SK-N-SH (cell line): ENCODE data around the gene ACTR1A. TPM values are rescaled to one million over a fixed set of nuclear protein-coding genes. Genes with fewer than 3 reads are reported as not detected.

Source experiments
- CTCF ChIA-PET: fragments of 300-600, 350-600 bp; formaldehyde crosslinking; extraction: SDS; loops from one replicate; lab custom pipeline; 2021; lab: Yijun Ruan, JAX
- POLR2A ChIA-PET: fragments of 350-600 bp; sonication (Branson Sonifier 250); formaldehyde crosslinking; extraction: SDS; loops from one replicate; lab custom pipeline; 2020; ENCODE audit warnings: antibody characterized with exemption, inconsistent platforms; lab: Yijun Ruan, JAX
- DNase-seq: peaks from one replicate; pipeline ENCODE4 v3.0.0; 2012
- H2AFZ ChIP-seq: fragments of 200-600 bp; sonication (generic); 2 replicates; pipeline ENCODE4 v1.8.1; 2016; ENCODE audit warnings: antibody characterized with exemption, mild to moderate bottlenecking, low read depth
- H3F3A ChIP-seq: fragments of 200-600 bp; sonication (generic); replicated peaks from 2 replicates; pipeline ENCODE3; 2016; ENCODE audit warnings: antibody characterized with exemption, mild to moderate bottlenecking; ENCODE audit not compliant: insufficient read depth
- H3K27ac ChIP-seq, 2 experiments: fragments of 200-500 bp in 1 of 2; fragments of 200-600 bp in 1 of 2; sonication (Bioruptor generic) in 1 of 2; sonication (generic), shearing (Covaris generic) in 1 of 2; 2 replicates each; pipeline versions ENCODE4 v1.5.1 to v1.6.1; 2014 to 2016; ENCODE audit warnings: low read depth in 2 of 2, inconsistent platforms in 1 of 2, low read length in 1 of 2, mild to moderate bottlenecking in 1 of 2, mixed read lengths in 1 of 2
- H3K27me3 ChIP-seq: fragments of 200-600 bp; sonication (generic), shearing (Covaris generic); 2 replicates; pipeline ENCODE4 v1.6.1; 2016; ENCODE audit warnings: mixed run types; ENCODE audit not compliant: insufficient read depth
- H3K36me3 ChIP-seq, 2 experiments: fragments of 200-500 bp in 1 of 2; fragments of 200-600 bp in 1 of 2; sonication (Bioruptor generic) in 1 of 2; sonication (generic) in 1 of 2; replicated peaks in 1 of 2; 2 replicates each; pipeline versions ENCODE3 to v1.5.1; 2014 to 2016; ENCODE audit warnings: low read length in 1 of 2, mild to moderate bottlenecking in 1 of 2; ENCODE audit not compliant: insufficient read depth in 2 of 2, control insufficient read depth in 1 of 2
- H3K4me1 ChIP-seq, 2 experiments: fragments of 200-500 bp in 1 of 2; fragments of 200-600 bp in 1 of 2; sonication (Bioruptor generic) in 1 of 2; sonication (generic), shearing (Covaris generic) in 1 of 2; 2 replicates each; pipeline versions ENCODE4 v1.5.1 to v1.6.1; 2014 to 2016; ENCODE audit warnings: low read depth in 1 of 2, low read length in 1 of 2, mixed run types in 1 of 2; ENCODE audit not compliant: insufficient read depth in 2 of 2, control insufficient read depth in 1 of 2
- H3K4me2 ChIP-seq: fragments of 200-600 bp; sonication (generic), shearing (Covaris generic); 2 replicates; pipeline ENCODE4 v1.6.1; 2017; ENCODE audit warnings: mixed run types
- H3K4me3 ChIP-seq, 2 experiments: fragments of 200-500 bp in 1 of 2; fragments of 200-600 bp in 1 of 2; sonication (Bioruptor generic) in 1 of 2; sonication (generic), shearing (Covaris generic) in 1 of 2; 2 replicates each; pipeline versions ENCODE4 v1.5.1 to v1.8.1; 2014 to 2016; ENCODE audit warnings: low read depth in 2 of 2, inconsistent platforms in 1 of 2, low read length in 1 of 2, mild to moderate bottlenecking in 1 of 2, mixed read lengths in 1 of 2, moderate library complexity in 1 of 2
- H3K79me2 ChIP-seq: fragments of 200-600 bp; sonication (generic); 2 replicates; pipeline ENCODE4 v1.8.1; 2017; ENCODE audit warnings: mild to moderate bottlenecking; ENCODE audit not compliant: insufficient read depth
- H3K9ac ChIP-seq: fragments of 200-600 bp; sonication (generic); 2 replicates; pipeline ENCODE4 v1.6.1; 2017; ENCODE audit warnings: mixed run types
- H3K9me2 ChIP-seq: fragments of 200-600 bp; sonication (generic); 2 replicates; pipeline ENCODE4 v1.6.1; 2017; ENCODE audit warnings: mixed run types
- H3K9me3 ChIP-seq: fragments of 200-600 bp; sonication (generic); 2 replicates; pipeline ENCODE4 v1.6.1; 2017; ENCODE audit warnings: mixed run types, mild to moderate bottlenecking, moderate library complexity
- H4K20me1 ChIP-seq: fragments of 200-600 bp; sonication (generic); 2 replicates; pipeline ENCODE4 v1.6.1; 2017; ENCODE audit warnings: mild to moderate bottlenecking, mixed run types; ENCODE audit not compliant: insufficient read depth
- CHD2 ChIP-seq: fragments of 150-350 bp; IDR thresholded peaks from 2 replicates; pipeline ENCODE4 v1.6.1; 2018; ENCODE audit warnings: low read length; ENCODE audit not compliant: partially characterized antibody
- EP300 ChIP-seq, 2 experiments: IDR thresholded peaks; 2 replicates each; pipeline versions ENCODE4 v1.4.0 to v1.6.1; 2012; ENCODE audit warnings: borderline replicate concordance in 1 of 2, low read depth in 1 of 2, low read length in 1 of 2
- FOXM1 ChIP-seq: IDR thresholded peaks from 2 replicates; pipeline ENCODE4 v1.4.0; 2012; ENCODE audit warnings: low read depth, mild to moderate bottlenecking
- GATA2 ChIP-seq: sonication (generic); formaldehyde crosslinking; IDR thresholded peaks from 2 replicates; pipeline ENCODE4 v1.5.0; 2020; ENCODE audit warnings: mild to moderate bottlenecking, missing genetic modification reagents
- POLR2AphosphoS5 ChIP-seq: IDR thresholded peaks from 2 replicates; pipeline ENCODE4 v1.6.1; 2012; ENCODE audit warnings: low read depth, low read length
- RXRA ChIP-seq: IDR thresholded peaks from 2 replicates; pipeline ENCODE4 v1.4.0; 2012; ENCODE audit warnings: low read depth, mild to moderate bottlenecking, borderline replicate concordance
- TAF1 ChIP-seq: IDR thresholded peaks from 2 replicates; pipeline ENCODE4 v1.6.1; 2012; ENCODE audit warnings: low read depth, mild to moderate bottlenecking, low read length, moderate library complexity, borderline replicate concordance
- WGBS: methylation state at CpG from one replicate; pipeline ENCODE4 v1.1.6; 2017; ENCODE audit warnings: low lambda C conversion rate; 5-methylcytosine and 5-hydroxymethylcytosine counted together
- polyA plus RNA-seq, 3 experiments: library from polyadenylated mRNA; depleted of rRNA; stranded (reverse); fragments of >200 nt; gene quantifications; 2 replicates each; pipeline ENCODE4 v1.2.3, GENCODE V29; 2012
- TF ChIP-seq, protein P1 (sequence below): IDR thresholded peaks from 2 replicates; pipeline ENCODE4; 2012
- TF ChIP-seq, protein P2 (sequence below): IDR thresholded peaks from 2 replicates; pipeline ENCODE4 v1.4.0; 2012; ENCODE audit warnings: low read depth, borderline replicate concordance

Gene ACTR1A
- polyA plus RNA-seq, 1 of the 3 experiments (the other 2 are of a cell fraction): 106 TPM

DNA sequence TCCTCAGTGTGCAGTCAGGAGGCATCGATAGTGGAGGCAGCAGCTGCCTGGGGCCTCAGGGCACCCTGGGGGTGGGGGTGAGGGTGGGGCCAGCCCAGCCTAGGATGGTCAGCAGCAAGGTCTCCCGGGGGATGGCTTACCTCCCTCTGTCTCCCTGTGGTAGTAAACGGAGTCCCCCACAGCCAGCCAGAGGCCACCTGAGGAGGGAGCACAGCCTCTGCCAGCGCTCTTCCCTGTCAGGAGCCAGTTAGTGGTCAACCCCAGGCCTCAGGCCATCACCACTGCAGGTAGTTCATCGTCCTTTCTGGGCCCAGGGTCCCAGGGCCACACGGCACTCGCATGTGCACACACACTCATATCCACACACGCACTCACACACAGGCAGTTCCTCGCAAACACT lies 22.1 kb downstream of the ACTR1A start:
- H3K79me2 ChIP-seq: no peaks in the 10 kb centered on the region
- POLR2A ChIA-PET: no interaction called here
- H2AFZ ChIP-seq: no peak overlapping the region
- no peak overlapping the region for H3K4me3 ChIP-seq
- 89% methylated on average over 5 of the region's 9 CpGs for WGBS
- no peaks in the 10 kb centered on the region for H3K9me2 ChIP-seq
- H3K27me3 ChIP-seq: no peaks in the 10 kb centered on the region
- H3F3A ChIP-seq: peaks cover 19% of the 10 kb centered on the region
- no peaks in the 10 kb centered on the region for H3K4me1 ChIP-seq
- peaks cover 25 to 52% of the 10 kb centered on the region in 2 experiments for H3K36me3 ChIP-seq
- H3K9ac ChIP-seq: no peak overlapping the region
- no peak for DNase-seq
- TF ChIP-seq GATA2 (CRISPR knock-in tag): no peak
- TF ChIP-seq CHD2: no peak
- H3K27ac ChIP-seq: no peak overlapping the region
- H4K20me1 ChIP-seq: peaks cover 3% of the 10 kb centered on the region; the same call in 1 of the 2 replicates
- no peak overlapping the region for H3K4me2 ChIP-seq
- H3K9me3 ChIP-seq: no peaks in the 10 kb centered on the region
- CTCF ChIA-PET: interaction anchor here (0.6 to 2.5 kb wide), 14 partner anchors 12 to 353 kb away, joined by 3 to 28 read pairs (median 6); partner anchors contain the start of genes CUEDC2 and NFKB2

DNA sequence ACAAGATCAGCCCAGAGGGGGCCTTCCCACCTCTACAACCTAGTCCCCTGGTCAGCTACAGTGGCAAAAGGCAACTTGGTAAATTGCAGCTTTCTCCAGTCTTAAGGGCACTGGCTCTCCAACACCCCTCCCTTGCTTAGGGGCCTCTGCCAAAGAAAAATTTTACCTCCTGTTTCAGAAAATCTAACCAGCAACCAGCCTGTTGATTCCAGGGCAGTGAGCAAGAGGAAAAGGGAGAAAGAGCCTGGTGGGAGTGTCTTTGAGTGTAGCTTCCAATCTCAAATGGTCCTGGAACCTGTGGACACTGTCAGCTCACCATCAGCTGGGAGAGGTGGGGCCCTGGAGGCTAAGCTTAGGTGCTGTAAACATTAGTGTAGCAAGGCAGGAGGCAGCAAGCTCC lies 22.9 kb downstream of the ACTR1A start:
- peaks cover 19% of the 10 kb centered on the region for H3F3A ChIP-seq
- H3K27ac ChIP-seq: no peak overlapping the region; a peak in 1 of 4 replicates
- no peak overlapping the region for H3K4me2 ChIP-seq
- peaks cover 3% of the 10 kb centered on the region; the same call in 1 of the 2 replicates for H4K20me1 ChIP-seq
- peaks cover 20 to 44% of the 10 kb centered on the region in 2 experiments for H3K36me3 ChIP-seq
- no peaks in the 10 kb centered on the region for H3K9me3 ChIP-seq
- H3K9ac ChIP-seq: no peak overlapping the region
- H3K4me1 ChIP-seq: no peaks in the 10 kb centered on the region
- H2AFZ ChIP-seq: no peak overlapping the region
- H3K27me3 ChIP-seq: no peaks in the 10 kb centered on the region
- H3K9me2 ChIP-seq: no peaks in the 10 kb centered on the region
- DNase-seq: no peak
- no peaks in the 10 kb centered on the region for H3K79me2 ChIP-seq
- TF ChIP-seq EP300 (IDR thresholded peaks at IDR 0.05; ENCODE audit: borderline replicate concordance in 1 of 2, low read depth in 1 of 2, low read length in 1 of 2): no peak
- TF ChIP-seq POLR2AphosphoS5: no peak
- TF ChIP-seq, protein P1, sequence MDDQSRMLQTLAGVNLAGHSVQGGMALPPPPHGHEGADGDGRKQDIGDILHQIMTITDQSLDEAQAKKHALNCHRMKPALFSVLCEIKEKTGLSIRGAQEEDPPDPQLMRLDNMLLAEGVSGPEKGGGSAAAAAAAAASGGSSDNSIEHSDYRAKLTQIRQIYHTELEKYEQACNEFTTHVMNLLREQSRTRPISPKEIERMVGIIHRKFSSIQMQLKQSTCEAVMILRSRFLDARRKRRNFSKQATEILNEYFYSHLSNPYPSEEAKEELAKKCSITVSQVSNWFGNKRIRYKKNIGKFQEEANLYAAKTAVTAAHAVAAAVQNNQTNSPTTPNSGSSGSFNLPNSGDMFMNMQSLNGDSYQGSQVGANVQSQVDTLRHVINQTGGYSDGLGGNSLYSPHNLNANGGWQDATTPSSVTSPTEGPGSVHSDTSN: no peak
- no peak for TF ChIP-seq RXRA
- TF ChIP-seq, protein P2, sequence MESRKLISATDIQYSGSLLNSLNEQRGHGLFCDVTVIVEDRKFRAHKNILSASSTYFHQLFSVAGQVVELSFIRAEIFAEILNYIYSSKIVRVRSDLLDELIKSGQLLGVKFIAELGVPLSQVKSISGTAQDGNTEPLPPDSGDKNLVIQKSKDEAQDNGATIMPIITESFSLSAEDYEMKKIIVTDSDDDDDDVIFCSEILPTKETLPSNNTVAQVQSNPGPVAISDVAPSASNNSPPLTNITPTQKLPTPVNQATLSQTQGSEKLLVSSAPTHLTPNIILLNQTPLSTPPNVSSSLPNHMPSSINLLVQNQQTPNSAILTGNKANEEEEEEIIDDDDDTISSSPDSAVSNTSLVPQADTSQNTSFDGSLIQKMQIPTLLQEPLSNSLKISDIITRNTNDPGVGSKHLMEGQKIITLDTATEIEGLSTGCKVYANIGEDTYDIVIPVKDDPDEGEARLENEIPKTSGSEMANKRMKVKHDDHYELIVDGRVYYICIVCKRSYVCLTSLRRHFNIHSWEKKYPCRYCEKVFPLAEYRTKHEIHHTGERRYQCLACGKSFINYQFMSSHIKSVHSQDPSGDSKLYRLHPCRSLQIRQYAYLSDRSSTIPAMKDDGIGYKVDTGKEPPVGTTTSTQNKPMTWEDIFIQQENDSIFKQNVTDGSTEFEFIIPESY: no peak
- no peak for TF ChIP-seq FOXM1
- no peak for TF ChIP-seq TAF1
- CTCF ChIA-PET: interaction anchor here (0.6 to 2.8 kb wide), 27 partner anchors 9 to 417 kb away, joined by 3 to 28 read pairs (median 6); partner anchors contain the start of genes ACTR1A, CUEDC2 and NFKB2
- H3K4me3 ChIP-seq: no peak overlapping the region
- POLR2A ChIA-PET: interaction anchor here (1.6 kb wide), 1 partner anchor 28 kb away, joined by 4 read pairs; the partner anchor contains the start of gene C10orf95
